Neural cell (in vitro differentiated cells): ENCODE results near the gene PPIF. TPM values are rescaled to one million over a fixed set of nuclear protein-coding genes. Genes with fewer than 3 reads are reported as not detected.

ENCODE experiments used
- H2AFZ ChIP-seq: fragments of 200-600, 300-800 bp; sonication (generic), shearing (Covaris generic); 2 replicates; pipeline ENCODE4 v1.6.0; 2014; ENCODE audit warnings: low read depth, mild to moderate bottlenecking, antibody characterized with exemption, low read length, moderate library complexity
- H3F3A ChIP-seq: fragments of 200-600 bp; shearing (Covaris generic); 2 replicates; pipeline ENCODE4 v1.6.1; 2016; ENCODE audit warnings: mild to moderate bottlenecking, moderate library complexity, mixed read lengths, antibody characterized with exemption, low read length; ENCODE audit not compliant: insufficient read depth, poor library complexity, severe bottlenecking
- H3K27ac ChIP-seq: fragments of 200-600, 300-800 bp; sonication (generic), shearing (Covaris generic); 2 replicates; pipeline ENCODE4 v1.5.1; 2014; ENCODE audit warnings: mild to moderate bottlenecking, low read length, moderate library complexity
- H3K27me3 ChIP-seq: fragments of 300-800, 200-600 bp; sonication (generic), shearing (Covaris generic); 2 replicates; pipeline ENCODE4 v1.6.0; 2014; ENCODE audit warnings: mild to moderate bottlenecking, low read depth, low read length, moderate library complexity; ENCODE audit not compliant: insufficient read depth
- H3K36me3 ChIP-seq: fragments of 300-800, 200-600 bp; sonication (generic), shearing (Covaris generic); 2 replicates; pipeline ENCODE4 v1.5.1; 2014; ENCODE audit warnings: mild to moderate bottlenecking, antibody characterized with exemption, low read length, moderate library complexity; ENCODE audit not compliant: insufficient read depth
- H3K4me2 ChIP-seq: fragments of 300-800, 200-600 bp; sonication (generic), shearing (Covaris generic); 2 replicates; pipeline ENCODE4 v1.6.0; 2014; ENCODE audit warnings: mild to moderate bottlenecking, low read length
- H3K4me3 ChIP-seq: fragments of 300-800, 200-600 bp; sonication (generic), shearing (Covaris generic); 2 replicates; pipeline ENCODE4 v1.5.1; 2014; ENCODE audit warnings: mild to moderate bottlenecking, low read length, moderate library complexity
- H3K79me2 ChIP-seq: fragments of 200-600 bp; shearing (Covaris generic); replicated peaks from 2 replicates; pipeline ENCODE4 v1.6.0; 2014; ENCODE audit warnings: mild to moderate bottlenecking, low read length, moderate library complexity; ENCODE audit not compliant: insufficient read depth
- H3K9ac ChIP-seq: fragments of 300-800, 200-600 bp; sonication (generic), shearing (Covaris generic); 2 replicates; pipeline ENCODE4 v1.6.1; 2016; ENCODE audit warnings: mild to moderate bottlenecking, low read length, mixed read lengths
- H3K9me2 ChIP-seq: fragments of 200-600 bp; shearing (Covaris generic); 2 replicates; pipeline ENCODE4 v1.6.1; 2016; ENCODE audit warnings: mild to moderate bottlenecking, low read length, mixed read lengths; ENCODE audit not compliant: insufficient read depth
- H3K9me3 ChIP-seq: fragments of 200-600, 300-800 bp; sonication (generic), shearing (Covaris generic); 2 replicates; pipeline ENCODE4 v1.6.1; 2016; ENCODE audit warnings: mild to moderate bottlenecking, mixed run types, low read length, moderate library complexity, mixed read lengths
- H4K20me1 ChIP-seq: fragments of 200-600 bp; shearing (Covaris generic); 2 replicates; pipeline ENCODE4 v1.6.1; 2016; ENCODE audit warnings: mild to moderate bottlenecking, mixed run types; ENCODE audit not compliant: insufficient read depth
- CTCF ChIP-seq: fragments of 450-650 bp; IDR thresholded peaks from 2 replicates; pipeline ENCODE4 v1.5.1; 2014; ENCODE audit warnings: antibody characterized with exemption, mild to moderate bottlenecking, moderate library complexity; ENCODE audit not compliant: poor library complexity, severe bottlenecking
- EP300 ChIP-seq: fragments of 450-650 bp; conservative IDR thresholded peaks from 2 replicates; pipeline ENCODE4 v1.6.1; 2014; ENCODE audit warnings: antibody characterized with exemption, mild to moderate bottlenecking, moderate library complexity; ENCODE audit not compliant: poor library complexity, severe bottlenecking
- EZH2 ChIP-seq: fragments of 200-600, 300-800 bp; shearing (Covaris generic), sonication (generic); IDR thresholded peaks from 2 replicates; pipeline ENCODE4 v1.6.1; 2014; ENCODE audit warnings: antibody characterized with exemption, low read length, borderline replicate concordance, mild to moderate bottlenecking; ENCODE audit not compliant: insufficient read depth, poor library complexity, severe bottlenecking
- MXI1 ChIP-seq: fragments of 450-650 bp; conservative IDR thresholded peaks from 2 replicates; pipeline ENCODE4 v1.6.1; 2014; ENCODE audit warnings: antibody characterized with exemption, mild to moderate bottlenecking; ENCODE audit not compliant: poor library complexity, severe bottlenecking
- POLR2AphosphoS5 ChIP-seq: IDR thresholded peaks from 2 replicates; pipeline ENCODE4 v1.6.1; 2012
- RAD21 ChIP-seq: fragments of 450-650 bp; conservative IDR thresholded peaks from 2 replicates; pipeline ENCODE4 v1.6.1; 2014; ENCODE audit warnings: antibody characterized with exemption, mild to moderate bottlenecking, moderate library complexity
- REST ChIP-seq: IDR thresholded peaks from 2 replicates; pipeline ENCODE4 v1.6.1; 2012; ENCODE audit warnings: borderline replicate concordance
- SMC3 ChIP-seq: fragments of 450-650 bp; conservative IDR thresholded peaks from 2 replicates; pipeline ENCODE4 v1.6.1; 2014; ENCODE audit warnings: antibody characterized with exemption, mild to moderate bottlenecking, moderate library complexity; ENCODE audit not compliant: poor library complexity
- TAF1 ChIP-seq: IDR thresholded peaks from 2 replicates; pipeline ENCODE4 v1.6.1; 2012; ENCODE audit warnings: low read depth
- polyA plus RNA-seq: library from polyadenylated mRNA; depleted of rRNA; stranded (reverse); fragments of >200 nt; gene quantifications from 2 replicates; pipeline ENCODE4 v1.2.3, GENCODE V29; 2014

The PPIF gene
- polyA plus RNA-seq, 1 donor from 2014 or later, result 13.6 TPM

- Histone ChIP-seq H3K36me3 (no peaks in the 10 kb centered on the region), H3K9me3 (no peaks in the 10 kb centered on the region), H3K9ac (no peak overlapping the region), H3F3A (no peaks in the 10 kb centered on the region), H3K4me3 (no peak overlapping the region), H3K27me3 (no peaks in the 10 kb centered on the region), H2AFZ (no peak overlapping the region), H4K20me1 (no peaks in the 10 kb centered on the region), H3K79me2 (no peaks in the 10 kb centered on the region), H3K9me2 (no peaks in the 10 kb centered on the region), H3K27ac (no peak overlapping the region), H3K4me2 (no peak overlapping the region)
- TF ChIP-seq POLR2AphosphoS5 (no peak), REST (no peak), MXI1 (no peak), TAF1 (no peak), CTCF (no peak), RAD21 (no peak), EP300 (no peak)
These were observed 6.9 kb downstream of the PPIF start for GRCh38 chr10:79354141-79354540.

- Histone ChIP-seq H3F3A (no peaks in the 10 kb centered on the region), H4K20me1 (no peaks in the 10 kb centered on the region), H3K27me3 (no peaks in the 10 kb centered on the region), H3K4me3 (no peak overlapping the region), H2AFZ (no peak overlapping the region), H3K79me2 (no peaks in the 10 kb centered on the region), H3K4me2 (no peak overlapping the region), H3K27ac (no peak overlapping the region), H3K36me3 (no peaks in the 10 kb centered on the region), H3K9me2 (no peaks in the 10 kb centered on the region), H3K9ac (no peak overlapping the region), H3K9me3 (no peaks in the 10 kb centered on the region)
- TF ChIP-seq RAD21, result no peak
- TF ChIP-seq EP300, result no peak
- TF ChIP-seq MXI1, result no peak
- TF ChIP-seq POLR2AphosphoS5, result no peak
- TF ChIP-seq EZH2, result no peak
- TF ChIP-seq CTCF, result no peak
- TF ChIP-seq SMC3, result no peak
- no peak for TF ChIP-seq TAF1
- TF ChIP-seq REST, result no peak
These were observed 7.3 kb downstream of the PPIF start for GRCh38 chr10:79354615-79355014.
